Panc1 (cell line): ENCODE data around the gene EFNA1. TPM values are rescaled to one million over a fixed set of nuclear protein-coding genes. Genes with fewer than 3 reads are reported as not detected.

Experiments used
- ATAC-seq: fragments of 200-7000 bp; cut with Tn5 transposase; 2 replicates; pipeline ENCODE4 v1.9.1; 2020; ENCODE audit warnings: mild to moderate bottlenecking, moderate library complexity
- BruUV-seq: library from RNA; stranded (reverse); fragments of 400-500 nt; replicated peaks from 2 replicates; lab custom pipeline; 2021; lab: Mats Ljungman, UMichigan
- CTCF ChIA-PET: fragments of 300-600 bp; sonication (Branson Sonifier 250); formaldehyde crosslinking; loops from one replicate; lab custom pipeline; 2022; ENCODE audit warnings: antibody characterized with exemption; lab: Charles Lee
- POLR2A ChIA-PET: fragments of 300-600 bp; sonication (Branson Sonifier 250); formaldehyde crosslinking; loops from one replicate; lab custom pipeline; 2022; ENCODE audit warnings: antibody characterized with exemption; lab: Charles Lee
- DNase-seq: peaks from one replicate; pipeline ENCODE4 v3.0.0-alpha.2; 2010; ENCODE audit warnings: low read depth, low spot score
- H3K27ac ChIP-seq: 2 replicates; pipeline ENCODE4 v1.5.1; 2011; ENCODE audit warnings: mild to moderate bottlenecking, low read length, inconsistent platforms
- H3K27me3 ChIP-seq: fragments of 200-500 bp; sonication (Bioruptor generic); 2 replicates; pipeline ENCODE4 v1.6.0; 2014; ENCODE audit warnings: low read length, inconsistent platforms; ENCODE audit not compliant: control insufficient read depth, insufficient read depth
- H3K36me3 ChIP-seq: fragments of 200-500 bp; sonication (Bioruptor generic); 2 replicates; pipeline ENCODE4 v1.5.1; 2014; ENCODE audit warnings: inconsistent platforms, mild to moderate bottlenecking, low read length, moderate library complexity; ENCODE audit not compliant: control insufficient read depth, insufficient read depth
- H3K4me1 ChIP-seq: 2 replicates; pipeline ENCODE4 v1.5.1; 2011; ENCODE audit warnings: inconsistent platforms, mild to moderate bottlenecking, low read length, moderate library complexity; ENCODE audit not compliant: control insufficient read depth, insufficient read depth
- H3K4me3 ChIP-seq, 2 experiments: 2 replicates each; pipeline ENCODE4 v1.5.1; 2011 to 2012; ENCODE audit warnings: low read depth in 2 of 2, low read length in 2 of 2, mild to moderate bottlenecking in 2 of 2, inconsistent platforms in 1 of 2, moderate library complexity in 1 of 2
- H3K9me3 ChIP-seq: fragments of 200-500 bp; sonication (Bioruptor generic); 2 replicates; pipeline ENCODE4 v1.5.1; 2014; ENCODE audit warnings: low read depth, mild to moderate bottlenecking, inconsistent platforms, low read length, moderate library complexity; ENCODE audit not compliant: control insufficient read depth, insufficient read depth
- POLR2AphosphoS5 ChIP-seq: IDR thresholded peaks from 2 replicates; pipeline ENCODE4 v1.6.1; 2012; ENCODE audit warnings: mild to moderate bottlenecking, low read depth, low read length, moderate library complexity
- SIN3A ChIP-seq: IDR thresholded peaks from 2 replicates; pipeline ENCODE4 v1.6.1; 2012; ENCODE audit warnings: low read depth, mild to moderate bottlenecking, low read length, moderate library complexity, borderline replicate concordance; ENCODE audit not compliant: insufficient read depth
- TCF7L2 ChIP-seq: IDR thresholded peaks from 2 replicates; pipeline ENCODE4 v1.6.1; 2011; ENCODE audit warnings: mild to moderate bottlenecking, low read depth, low read length, inconsistent platforms
- in situ Hi-C: cut with HindIII; loops from 2 replicates; pipeline ENCODE4 v1.10.0; 2016; ENCODE audit warnings: low sequenced_read_pairs, low pct_unique_long_range_greater_than_20kb
- intact Hi-C: fragments of 100-400 bp; cut with micrococcal nuclease; formaldehyde crosslinking; loops from one replicate; pipeline ENCODE4 v1.10.0; 2022; ENCODE audit not compliant: unreplicated experiment
- total RNA-seq: library from RNA; stranded (reverse); gene quantifications from one replicate; pipeline ENCODE4 v1.2.1, GENCODE V29; 2021; ENCODE audit not compliant: unreplicated experiment
- TF ChIP-seq, protein P1 (sequence below): fragments of 450-650 bp; IDR thresholded peaks from 2 replicates; pipeline ENCODE4 v1.5.1; 2017; ENCODE audit warnings: mild to moderate bottlenecking
- TF ChIP-seq, protein P2 (sequence below), 2 experiments: IDR thresholded peaks; 2 replicates each; pipeline ENCODE4 v1.6.1; 2011 to 2012; ENCODE audit warnings: low read depth in 2 of 2, control low read depth in 1 of 2, low read length in 1 of 2, mild to moderate bottlenecking in 1 of 2, moderate library complexity in 1 of 2; ENCODE audit not compliant: insufficient read depth in 1 of 2

EFNA1 gene
- total RNA-seq, 1 experiment from 2014 or later = 23.8 TPM

DNA sequence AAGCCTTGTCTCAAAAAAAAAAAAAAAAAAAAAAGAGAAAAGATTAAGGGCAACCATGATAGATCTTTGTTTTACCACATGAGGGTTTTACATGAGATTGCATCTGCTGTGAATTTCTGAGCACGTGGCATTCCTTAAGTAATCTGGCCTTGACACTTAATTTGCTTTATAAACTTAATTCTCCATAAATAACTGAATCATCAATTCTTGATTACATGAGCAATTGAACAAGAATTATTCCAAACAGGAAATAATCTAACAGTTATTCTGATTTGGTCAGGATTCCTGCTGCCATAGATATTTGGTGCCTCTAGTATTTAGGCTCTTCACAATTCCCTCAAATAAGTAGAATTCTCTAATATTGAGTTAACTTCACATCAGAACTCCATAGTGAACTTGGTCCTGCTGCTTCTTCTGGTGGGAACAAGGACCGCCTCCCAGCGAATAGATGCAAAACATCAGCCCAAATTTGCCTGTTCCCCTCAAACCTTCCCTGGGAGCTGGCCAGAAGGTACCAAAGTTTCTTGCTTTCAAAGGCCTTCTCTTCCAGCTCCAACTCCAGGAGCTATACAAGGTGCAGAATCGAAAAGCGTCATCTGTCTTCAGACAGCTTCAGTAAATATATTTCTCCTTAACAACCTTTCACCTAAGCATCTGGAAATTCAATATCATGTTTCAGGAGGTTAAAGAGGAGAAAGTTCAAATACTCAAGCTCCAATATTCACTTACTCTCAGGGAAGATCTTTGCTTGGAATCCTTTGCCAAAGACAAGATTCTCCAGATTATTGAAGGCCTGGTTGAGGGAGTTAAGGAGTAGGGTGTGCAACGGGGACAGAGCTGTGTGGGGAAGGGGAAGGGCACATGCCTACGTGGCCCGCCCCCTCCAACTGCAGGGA is 44.4 kb downstream of the EFNA1 start:
- DNase-seq (no peak), ATAC-seq (peak; percentile 27; the same call in 1 of the 2 replicates)
- intact Hi-C loops = no loop called here
- in situ Hi-C loops = no loop called here
- H3K27me3 ChIP-seq = no peaks in the 10 kb centered on the region
- H3K27ac ChIP-seq = peak overlapping the region; percentile 92
- no peaks in the 10 kb centered on the region; the same call in 1 of the 2 replicates for H3K36me3 ChIP-seq
- ChIA-PET CTCF (interaction anchor here (0.8 to 1.9 kb wide), 5 partner anchors 21 to 87 kb away, joined by 3 to 15 read pairs (median 5); no protein-coding TSS in a partner anchor), POLR2A (interaction anchor here (0.6 to 0.7 kb wide), 4 partner anchors 73 to 1520 kb away, joined by 3 to 4 read pairs (median 3); no protein-coding TSS in a partner anchor)
- peak overlapping the region; percentile 88 to 89 for H3K4me3 ChIP-seq
- TF ChIP-seq, protein P1, sequence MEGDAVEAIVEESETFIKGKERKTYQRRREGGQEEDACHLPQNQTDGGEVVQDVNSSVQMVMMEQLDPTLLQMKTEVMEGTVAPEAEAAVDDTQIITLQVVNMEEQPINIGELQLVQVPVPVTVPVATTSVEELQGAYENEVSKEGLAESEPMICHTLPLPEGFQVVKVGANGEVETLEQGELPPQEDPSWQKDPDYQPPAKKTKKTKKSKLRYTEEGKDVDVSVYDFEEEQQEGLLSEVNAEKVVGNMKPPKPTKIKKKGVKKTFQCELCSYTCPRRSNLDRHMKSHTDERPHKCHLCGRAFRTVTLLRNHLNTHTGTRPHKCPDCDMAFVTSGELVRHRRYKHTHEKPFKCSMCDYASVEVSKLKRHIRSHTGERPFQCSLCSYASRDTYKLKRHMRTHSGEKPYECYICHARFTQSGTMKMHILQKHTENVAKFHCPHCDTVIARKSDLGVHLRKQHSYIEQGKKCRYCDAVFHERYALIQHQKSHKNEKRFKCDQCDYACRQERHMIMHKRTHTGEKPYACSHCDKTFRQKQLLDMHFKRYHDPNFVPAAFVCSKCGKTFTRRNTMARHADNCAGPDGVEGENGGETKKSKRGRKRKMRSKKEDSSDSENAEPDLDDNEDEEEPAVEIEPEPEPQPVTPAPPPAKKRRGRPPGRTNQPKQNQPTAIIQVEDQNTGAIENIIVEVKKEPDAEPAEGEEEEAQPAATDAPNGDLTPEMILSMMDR = no peak
- no peak for TF ChIP-seq TCF7L2
- no peaks in the 10 kb centered on the region for H3K9me3 ChIP-seq
- H3K4me1 ChIP-seq = peaks cover 29% of the 10 kb centered on the region
- no TSS peak for BruUV-seq

GRCh38 chr1:155172732-155173477 is 45.2 kb downstream of the EFNA1 start, which contains the start of gene KRTCAP2:
KRTCAP2 (minus strand) TSS chr1:155173304; CDS start chr1:155173224, 80 bp downstream.
- H3K4me3 ChIP-seq = peak within 1 kb of the TSS; percentile 88 to 89
- no TSS peak for BruUV-seq
- DNase-seq = peak; percentile 89
- in situ Hi-C loops = no loop called here
- intact Hi-C loops = no loop called here
- no peaks in the 10 kb centered on the region; the same call in 1 of the 2 replicates for H3K36me3 ChIP-seq
- peak within 1 kb of the TSS; percentile 92 for H3K27ac ChIP-seq
- no peaks in the 10 kb centered on the region for H3K27me3 ChIP-seq
- POLR2A ChIA-PET = interaction anchor here (0.5 to 2.5 kb wide), 6 partner anchors 21 to 1521 kb away, joined by 3 to 18 read pairs (median 4); no protein-coding TSS in a partner anchor
- peak; percentile 81 for ATAC-seq
- H3K4me1 ChIP-seq = peaks cover 24% of the 10 kb centered on the region
- TF ChIP-seq TCF7L2 (peak; percentile 44; the same call in 1 of the 2 replicates), POLR2AphosphoS5 (peak; percentile 96), SIN3A (peak; percentile 13; the same call in 1 of the 2 replicates)
- TF ChIP-seq, protein P2, sequence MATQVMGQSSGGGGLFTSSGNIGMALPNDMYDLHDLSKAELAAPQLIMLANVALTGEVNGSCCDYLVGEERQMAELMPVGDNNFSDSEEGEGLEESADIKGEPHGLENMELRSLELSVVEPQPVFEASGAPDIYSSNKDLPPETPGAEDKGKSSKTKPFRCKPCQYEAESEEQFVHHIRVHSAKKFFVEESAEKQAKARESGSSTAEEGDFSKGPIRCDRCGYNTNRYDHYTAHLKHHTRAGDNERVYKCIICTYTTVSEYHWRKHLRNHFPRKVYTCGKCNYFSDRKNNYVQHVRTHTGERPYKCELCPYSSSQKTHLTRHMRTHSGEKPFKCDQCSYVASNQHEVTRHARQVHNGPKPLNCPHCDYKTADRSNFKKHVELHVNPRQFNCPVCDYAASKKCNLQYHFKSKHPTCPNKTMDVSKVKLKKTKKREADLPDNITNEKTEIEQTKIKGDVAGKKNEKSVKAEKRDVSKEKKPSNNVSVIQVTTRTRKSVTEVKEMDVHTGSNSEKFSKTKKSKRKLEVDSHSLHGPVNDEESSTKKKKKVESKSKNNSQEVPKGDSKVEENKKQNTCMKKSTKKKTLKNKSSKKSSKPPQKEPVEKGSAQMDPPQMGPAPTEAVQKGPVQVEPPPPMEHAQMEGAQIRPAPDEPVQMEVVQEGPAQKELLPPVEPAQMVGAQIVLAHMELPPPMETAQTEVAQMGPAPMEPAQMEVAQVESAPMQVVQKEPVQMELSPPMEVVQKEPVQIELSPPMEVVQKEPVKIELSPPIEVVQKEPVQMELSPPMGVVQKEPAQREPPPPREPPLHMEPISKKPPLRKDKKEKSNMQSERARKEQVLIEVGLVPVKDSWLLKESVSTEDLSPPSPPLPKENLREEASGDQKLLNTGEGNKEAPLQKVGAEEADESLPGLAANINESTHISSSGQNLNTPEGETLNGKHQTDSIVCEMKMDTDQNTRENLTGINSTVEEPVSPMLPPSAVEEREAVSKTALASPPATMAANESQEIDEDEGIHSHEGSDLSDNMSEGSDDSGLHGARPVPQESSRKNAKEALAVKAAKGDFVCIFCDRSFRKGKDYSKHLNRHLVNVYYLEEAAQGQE (IDR thresholded peaks at IDR 0.05; ENCODE audit: insufficient read depth in 1 of 2, low read depth in 2 of 2, low read length in 1 of 2) = 0 out of 4 replicates have a peak, but pooled peaks of 1 of the 2 experiments have one; percentile 46
- TF ChIP-seq, protein P1 = peak; percentile 97
- H3K9me3 ChIP-seq = no peaks in the 10 kb centered on the region
- CTCF ChIA-PET = interaction anchor here (0.5 to 1.9 kb wide), 13 partner anchors 8 to 88 kb away, joined by 3 to 15 read pairs (median 4); no protein-coding TSS in a partner anchor
